ENCODE data around the gene STRBP.
"Not testable (repeated sequence)": the region's sequence is repeated elsewhere in the genome, so short reads cannot be mapped to it uniquely, and the experiment has no call there.

STRBP gene

DNA sequence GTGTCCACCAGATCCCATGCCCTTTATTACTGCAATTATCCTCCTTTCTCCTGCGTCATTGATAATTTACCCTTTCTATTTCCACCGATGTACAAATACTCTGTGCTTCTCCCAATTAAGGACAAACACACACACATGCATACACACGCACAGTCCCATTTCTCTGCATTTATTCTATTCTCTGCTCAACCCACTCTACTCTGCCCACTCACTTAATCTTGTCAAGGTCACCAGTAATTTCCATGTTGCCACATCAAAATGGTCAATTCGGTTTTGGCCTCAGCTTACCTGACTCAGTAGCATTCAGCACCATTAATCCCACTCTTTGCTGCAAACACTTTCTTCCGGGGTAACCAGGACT lies 14.6 kb upstream of the STRBP start:
- DNase-seq (ENCODE audit: low read depth in 2 of 2) = no peak

DNA sequence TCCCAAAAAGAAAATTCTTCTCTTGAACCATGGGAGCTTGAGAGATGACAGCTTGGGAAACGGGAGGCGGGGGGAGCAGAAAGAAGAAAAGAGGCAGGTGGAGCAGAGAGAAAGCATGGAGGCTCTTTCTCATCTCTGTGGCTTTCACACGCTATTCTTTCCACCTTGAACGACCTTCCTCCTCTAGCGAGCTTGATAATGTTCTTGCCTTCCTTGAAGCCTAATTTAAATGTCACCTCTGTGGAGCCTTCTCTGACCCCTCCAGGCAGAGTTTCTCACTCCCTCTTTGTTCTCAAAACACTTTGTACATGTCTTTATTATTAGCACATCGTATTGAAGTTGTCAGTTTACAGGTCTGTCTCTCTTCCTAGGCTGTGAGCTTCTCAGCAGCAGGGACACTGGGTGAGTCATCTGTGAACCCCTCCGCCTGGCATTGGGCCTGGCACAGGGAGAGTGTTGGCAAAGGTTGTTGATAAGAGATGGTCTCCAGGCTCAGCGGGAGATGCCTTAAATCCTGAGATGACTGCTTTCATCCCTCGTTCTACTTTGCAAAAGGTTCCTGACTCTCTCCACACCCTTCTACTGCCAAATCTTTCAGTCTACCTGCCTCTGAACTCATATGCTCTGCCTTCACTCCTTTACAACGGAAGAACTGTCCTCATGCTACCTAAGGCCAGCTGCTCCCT lies 14.1 kb upstream of the STRBP start:
- no peak for DNase-seq (ENCODE audit: low read depth in 2 of 2)

DNA sequence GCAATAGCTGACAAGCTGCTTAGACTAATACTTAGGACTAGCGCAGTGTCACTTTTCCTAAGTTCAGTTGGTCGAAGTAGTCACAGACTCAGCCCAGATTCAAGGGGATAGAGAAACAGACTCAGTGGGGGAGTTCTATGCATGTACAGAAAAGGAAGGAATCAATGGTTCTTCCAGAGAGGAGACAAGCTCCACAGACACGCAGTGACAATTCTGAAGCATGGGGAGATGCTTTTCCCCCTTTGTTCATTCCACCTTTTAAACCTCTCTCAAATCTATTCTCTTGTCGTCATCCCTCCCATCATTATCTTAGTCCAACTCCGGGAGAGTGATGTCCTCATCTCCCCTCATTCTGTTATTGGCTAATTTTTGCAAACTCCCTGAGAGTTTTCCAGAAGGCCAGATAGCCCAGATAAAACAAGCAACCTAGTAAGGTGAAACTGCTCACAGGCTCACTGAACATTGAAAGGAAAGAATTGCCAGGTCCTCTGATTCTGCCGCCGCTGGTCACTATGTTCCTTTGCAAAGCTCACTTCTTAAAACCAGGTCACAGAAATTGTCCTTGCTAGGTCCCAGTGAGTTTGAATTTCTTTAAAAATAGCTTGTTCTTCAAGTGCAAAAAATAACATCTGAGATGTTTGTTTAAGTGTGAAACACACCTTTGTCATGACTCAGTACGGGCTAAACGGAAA lies 13.4 kb upstream of the STRBP start:
- no peak for DNase-seq (ENCODE audit: low read depth in 2 of 2)

DNA sequence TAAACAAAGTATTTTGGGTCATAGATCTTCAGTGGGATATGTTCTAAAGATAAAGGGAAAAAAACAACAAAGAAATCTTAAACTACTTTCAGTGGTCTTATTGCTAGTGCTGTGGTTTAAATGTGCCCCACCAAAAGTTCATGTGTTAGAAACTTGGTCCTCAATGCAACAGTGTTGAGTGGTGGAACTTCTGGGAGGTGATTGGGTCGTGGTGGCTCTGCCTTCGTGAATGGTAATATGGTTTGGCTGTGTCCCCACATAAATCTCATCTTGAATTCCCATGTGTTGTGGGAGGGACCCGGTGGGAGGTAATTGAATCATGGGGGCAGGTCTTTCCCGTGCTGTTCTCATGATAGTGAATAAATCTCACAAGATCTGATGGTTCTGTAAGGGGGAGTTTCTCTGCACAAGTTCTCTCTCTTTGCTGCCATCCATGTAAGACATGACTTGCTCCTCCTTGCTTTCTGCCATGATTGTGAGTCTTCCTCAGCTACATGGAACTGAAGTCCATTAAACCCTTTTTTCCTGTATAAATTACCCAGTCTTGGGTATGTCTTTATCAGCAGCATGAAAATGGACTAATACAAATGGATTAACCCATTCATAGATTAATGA lies 10.6 kb upstream of the STRBP start:
- not testable (repeated sequence) for DNase-seq (ENCODE audit: low read depth in 2 of 2)

- DNase-seq (ENCODE audit: low read depth in 2 of 2) = no peak
Measured at GRCh38 chr9:123278361-123278760, 10.0 kb upstream of the STRBP start.

DNA sequence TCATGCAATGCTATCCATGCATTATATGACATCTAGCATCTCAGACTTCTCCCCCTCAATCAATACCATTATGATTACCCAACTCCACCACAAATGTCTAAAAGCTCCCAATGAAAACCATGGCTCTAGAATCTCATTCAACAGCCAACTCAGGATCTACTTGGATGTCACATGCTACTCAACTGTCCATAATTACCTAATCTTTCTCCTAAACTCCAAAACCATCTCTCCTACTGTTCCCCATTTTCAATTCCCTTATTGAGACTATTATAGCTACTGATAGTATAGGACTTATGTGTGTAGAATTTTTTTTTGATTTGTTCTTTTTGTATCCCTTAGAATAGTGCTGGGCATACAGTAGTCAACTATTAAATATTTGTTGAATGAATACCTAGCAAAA lies 8.2 kb upstream of the STRBP start:
- DNase-seq (ENCODE audit: low read depth in 2 of 2) = no peak

GRCh38 chr9:123271133-123271532 lies 2.7 kb upstream of the STRBP start:
- DNase-seq (ENCODE audit: low read depth in 2 of 2) = not testable (repeated sequence)

DNA sequence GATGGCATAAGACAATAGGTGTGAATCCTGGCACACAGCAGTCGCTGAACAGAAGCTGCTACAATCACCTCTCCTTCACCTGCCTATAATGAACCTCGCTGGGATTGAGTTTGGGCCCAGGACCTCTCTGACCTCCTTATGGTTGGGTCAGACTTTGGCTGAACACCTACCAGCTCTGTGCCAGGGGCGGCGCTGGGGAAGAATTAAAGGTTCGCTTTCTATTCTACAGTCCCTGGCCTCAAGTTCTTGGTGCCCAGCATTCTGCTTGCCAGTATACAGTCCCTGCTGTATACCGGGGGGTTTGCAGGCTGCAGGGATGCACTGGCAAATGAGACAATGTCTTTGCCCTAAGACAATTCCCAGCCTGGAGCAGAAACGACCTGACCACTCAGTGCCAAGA lies 895 bp upstream of the STRBP start:
- no peak for DNase-seq (ENCODE audit: low read depth in 2 of 2)

GRCh38 chr9:123268199-123268464 lies 254 bp downstream of the STRBP start:
- DNase-seq (ENCODE audit: low read depth in 2 of 2) = no peak

DNA sequence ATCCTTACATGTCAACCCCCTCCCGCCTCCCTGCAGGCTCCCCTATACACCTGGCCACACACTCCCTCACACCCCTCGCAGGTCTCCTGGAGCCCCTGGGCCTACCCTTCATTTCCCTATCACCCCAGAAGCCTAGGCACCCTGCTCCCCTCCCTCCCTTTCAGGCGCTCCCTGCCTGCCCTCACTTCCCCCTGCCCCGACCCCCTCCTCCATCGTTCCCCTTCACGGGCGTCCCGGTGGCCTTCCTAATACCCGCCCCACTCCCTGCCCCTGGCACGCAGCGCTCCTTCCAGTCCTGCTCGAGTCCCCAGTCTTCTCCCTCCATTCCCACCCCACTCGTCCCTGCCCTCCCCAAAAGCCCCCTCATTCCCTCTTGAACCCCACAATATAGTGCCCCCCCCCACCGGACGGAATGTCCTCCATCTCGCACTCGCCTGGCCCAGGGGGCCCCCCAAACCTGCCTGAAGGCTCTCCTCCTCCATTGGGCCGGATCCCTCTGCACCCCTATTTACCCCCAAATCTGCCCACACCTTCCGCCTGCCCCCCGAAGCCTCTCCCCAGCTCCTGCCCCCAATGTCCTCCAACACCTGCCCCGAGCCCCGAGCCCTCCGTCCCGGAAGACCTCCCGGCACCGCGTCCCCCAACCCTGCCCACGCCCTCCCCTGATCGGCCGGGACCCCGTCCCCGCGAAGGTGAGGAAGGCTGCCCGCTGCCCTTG lies 746 bp downstream of the STRBP start:
- DNase-seq (ENCODE audit: low read depth in 2 of 2) = no peak

- DNase-seq (ENCODE audit: low read depth in 2 of 2) = no peak
Measured at GRCh38 chr9:123266655-123267399, 1.6 kb downstream of the STRBP start.

DNA sequence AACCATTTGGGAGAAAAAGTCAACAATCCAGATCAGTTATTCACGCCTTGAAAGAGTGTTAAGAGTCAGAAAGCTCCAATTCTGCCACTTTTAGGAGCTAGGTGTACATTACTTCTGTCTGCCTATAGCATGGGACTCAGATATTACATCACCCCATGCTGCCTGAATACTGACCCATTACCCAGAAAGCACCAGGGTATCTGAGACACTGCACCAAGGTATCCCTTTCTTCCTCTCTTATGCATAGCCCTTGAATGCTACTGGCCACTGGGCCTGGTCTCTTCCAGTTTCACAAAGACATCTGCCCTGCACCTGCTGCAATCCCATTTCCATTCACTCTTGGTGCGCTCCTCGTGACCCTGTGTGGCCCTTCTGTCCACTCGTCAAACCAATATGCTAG lies 2.6 kb downstream of the STRBP start:
- no peak for DNase-seq (ENCODE audit: low read depth in 2 of 2)

DNA sequence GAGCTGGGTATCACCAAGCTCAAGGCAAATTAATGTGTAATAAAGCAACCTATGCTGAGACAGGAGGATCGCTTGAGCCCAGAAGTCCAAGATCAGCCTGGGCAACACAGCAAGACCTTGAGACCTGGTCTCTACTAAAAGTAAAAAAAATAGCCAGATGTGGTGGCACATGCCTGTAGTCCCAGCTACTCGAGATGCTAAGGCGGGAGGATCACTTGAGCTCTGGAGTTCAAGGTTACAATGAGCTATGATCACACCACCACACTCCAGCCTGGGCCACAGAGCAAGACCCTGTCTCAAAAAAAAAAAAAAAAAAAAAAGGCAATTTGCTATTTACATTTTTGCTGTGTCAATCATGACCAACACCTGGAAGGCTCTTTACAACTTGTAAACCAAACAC lies 5.2 kb downstream of the STRBP start:
- DNase-seq (ENCODE audit: low read depth in 2 of 2) = no peak

GRCh38 chr9:123262338-123262737 lies 6.0 kb downstream of the STRBP start:
- no peak for DNase-seq (ENCODE audit: low read depth in 2 of 2)

DNA sequence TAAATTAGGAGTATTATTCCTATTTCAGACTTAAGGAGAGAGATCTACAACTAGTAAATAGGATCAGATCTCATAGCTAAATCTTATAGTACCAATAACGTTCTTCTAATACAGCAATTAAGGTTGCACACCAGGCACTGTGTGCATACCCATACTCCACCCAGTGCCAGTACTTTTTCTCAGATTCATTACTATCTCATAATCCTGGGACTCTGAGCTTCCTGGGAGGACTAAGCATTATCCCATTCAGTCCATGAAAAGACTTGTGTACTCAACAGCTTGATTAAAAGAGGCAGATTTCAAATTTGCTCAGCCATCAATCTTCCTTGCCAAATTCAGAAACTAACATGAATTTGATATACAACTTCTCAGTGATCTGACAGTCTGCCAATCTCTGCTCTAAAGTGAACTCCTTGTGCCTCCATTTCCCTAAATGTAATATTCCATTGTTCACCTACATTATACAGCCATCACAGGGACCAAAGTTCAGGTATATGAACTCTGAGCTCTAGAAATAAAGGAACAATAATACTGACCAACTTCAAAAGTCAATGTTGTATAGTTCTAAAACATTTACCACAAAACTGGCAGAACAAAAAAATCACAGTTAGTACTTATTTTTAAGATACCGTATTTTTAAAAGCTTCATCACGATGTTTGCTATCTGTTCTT lies 7.2 kb downstream of the STRBP start:
- no peak for DNase-seq (ENCODE audit: low read depth in 2 of 2)

DNA sequence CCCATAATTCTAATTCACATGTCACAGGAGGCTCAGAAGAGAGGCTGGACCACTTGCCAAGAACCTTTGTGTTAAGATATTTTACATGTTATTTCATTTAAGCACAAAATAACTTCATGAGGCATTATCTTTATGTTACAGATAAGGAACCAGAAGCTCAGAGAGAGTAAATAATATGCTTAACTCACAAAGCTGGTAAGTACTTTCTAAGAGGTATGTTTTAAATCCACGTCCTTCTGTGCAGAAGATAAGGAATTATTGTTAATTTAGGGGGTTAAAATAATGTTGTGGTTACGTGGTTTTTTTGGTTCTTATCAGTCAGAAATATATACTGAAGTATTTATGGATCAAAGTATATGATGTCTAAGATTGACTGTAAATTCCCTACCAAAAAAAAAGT lies 8.0 kb downstream of the STRBP start:
- no peak for DNase-seq (ENCODE audit: low read depth in 2 of 2)

GRCh38 chr9:123257276-123257675 lies 11.1 kb downstream of the STRBP start:
- no peak for DNase-seq (ENCODE audit: low read depth in 2 of 2)

- DNase-seq (ENCODE audit: low read depth in 2 of 2) = no peak
Measured at GRCh38 chr9:123255718-123256117, 12.7 kb downstream of the STRBP start.

GRCh38 chr9:123253204-123253603 lies 15.2 kb downstream of the STRBP start:
- DNase-seq (ENCODE audit: low read depth in 2 of 2) = no peak

- DNase-seq (ENCODE audit: low read depth in 2 of 2) = no peak
Measured at GRCh38 chr9:123251741-123252140, 16.6 kb downstream of the STRBP start.

DNA sequence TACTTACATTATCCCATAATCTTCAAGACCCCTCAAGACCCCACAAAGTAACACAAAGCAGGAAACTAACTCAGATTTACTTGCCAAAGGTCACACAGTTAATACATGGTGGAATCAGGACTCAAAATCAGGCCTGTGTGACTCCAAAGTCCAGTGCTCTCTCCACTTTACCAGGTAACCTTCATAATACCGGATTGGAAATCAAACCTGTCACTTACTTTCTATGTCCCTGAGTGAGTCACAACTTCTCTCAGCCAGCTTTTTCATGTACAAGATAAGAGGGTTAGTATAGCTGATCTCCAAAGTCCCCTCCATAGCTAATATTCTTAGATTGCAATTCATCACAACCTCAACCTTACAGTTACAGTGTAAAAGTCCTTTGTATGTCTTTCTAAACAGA lies 17.1 kb downstream of the STRBP start:
- no peak for DNase-seq (ENCODE audit: low read depth in 2 of 2)

- DNase-seq (ENCODE audit: low read depth in 2 of 2) = no peak
Measured at GRCh38 chr9:123250504-123250903, 17.9 kb downstream of the STRBP start.

Data from activated CD8-positive, alpha-beta memory T cell treated with anti-CD3 and anti-CD28 coated beads for 4 hours (primary cell).